Neural cell (in vitro differentiated cells): ENCODE results near the gene ECE1. TPM values are rescaled to one million over a fixed set of nuclear protein-coding genes. Genes with fewer than 3 reads are reported as not detected.

Experiments used
- H2AFZ ChIP-seq: fragments of 200-600, 300-800 bp; sonication (generic), shearing (Covaris generic); 2 replicates; pipeline ENCODE4 v1.6.0; 2014; ENCODE audit warnings: low read depth, mild to moderate bottlenecking, antibody characterized with exemption, low read length, moderate library complexity
- H3F3A ChIP-seq: fragments of 200-600 bp; shearing (Covaris generic); 2 replicates; pipeline ENCODE4 v1.6.1; 2016; ENCODE audit warnings: mild to moderate bottlenecking, moderate library complexity, mixed read lengths, antibody characterized with exemption, low read length; ENCODE audit not compliant: insufficient read depth, poor library complexity, severe bottlenecking
- H3K27ac ChIP-seq: fragments of 200-600, 300-800 bp; sonication (generic), shearing (Covaris generic); 2 replicates; pipeline ENCODE4 v1.5.1; 2014; ENCODE audit warnings: mild to moderate bottlenecking, low read length, moderate library complexity
- H3K27me3 ChIP-seq: fragments of 300-800, 200-600 bp; sonication (generic), shearing (Covaris generic); 2 replicates; pipeline ENCODE4 v1.6.0; 2014; ENCODE audit warnings: mild to moderate bottlenecking, low read depth, low read length, moderate library complexity; ENCODE audit not compliant: insufficient read depth
- H3K36me3 ChIP-seq: fragments of 300-800, 200-600 bp; sonication (generic), shearing (Covaris generic); 2 replicates; pipeline ENCODE4 v1.5.1; 2014; ENCODE audit warnings: mild to moderate bottlenecking, antibody characterized with exemption, low read length, moderate library complexity; ENCODE audit not compliant: insufficient read depth
- H3K4me2 ChIP-seq: fragments of 300-800, 200-600 bp; sonication (generic), shearing (Covaris generic); 2 replicates; pipeline ENCODE4 v1.6.0; 2014; ENCODE audit warnings: mild to moderate bottlenecking, low read length
- H3K4me3 ChIP-seq: fragments of 300-800, 200-600 bp; sonication (generic), shearing (Covaris generic); 2 replicates; pipeline ENCODE4 v1.5.1; 2014; ENCODE audit warnings: mild to moderate bottlenecking, low read length, moderate library complexity
- H3K79me2 ChIP-seq: fragments of 200-600 bp; shearing (Covaris generic); replicated peaks from 2 replicates; pipeline ENCODE4 v1.6.0; 2014; ENCODE audit warnings: mild to moderate bottlenecking, low read length, moderate library complexity; ENCODE audit not compliant: insufficient read depth
- H3K9ac ChIP-seq: fragments of 300-800, 200-600 bp; sonication (generic), shearing (Covaris generic); 2 replicates; pipeline ENCODE4 v1.6.1; 2016; ENCODE audit warnings: mild to moderate bottlenecking, low read length, mixed read lengths
- H3K9me2 ChIP-seq: fragments of 200-600 bp; shearing (Covaris generic); 2 replicates; pipeline ENCODE4 v1.6.1; 2016; ENCODE audit warnings: mild to moderate bottlenecking, low read length, mixed read lengths; ENCODE audit not compliant: insufficient read depth
- H3K9me3 ChIP-seq: fragments of 200-600, 300-800 bp; sonication (generic), shearing (Covaris generic); 2 replicates; pipeline ENCODE4 v1.6.1; 2016; ENCODE audit warnings: mild to moderate bottlenecking, mixed run types, low read length, moderate library complexity, mixed read lengths
- H4K20me1 ChIP-seq: fragments of 200-600 bp; shearing (Covaris generic); 2 replicates; pipeline ENCODE4 v1.6.1; 2016; ENCODE audit warnings: mild to moderate bottlenecking, mixed run types; ENCODE audit not compliant: insufficient read depth
- EP300 ChIP-seq: fragments of 450-650 bp; conservative IDR thresholded peaks from 2 replicates; pipeline ENCODE4 v1.6.1; 2014; ENCODE audit warnings: antibody characterized with exemption, mild to moderate bottlenecking, moderate library complexity; ENCODE audit not compliant: poor library complexity, severe bottlenecking
- EZH2 ChIP-seq: fragments of 200-600, 300-800 bp; shearing (Covaris generic), sonication (generic); IDR thresholded peaks from 2 replicates; pipeline ENCODE4 v1.6.1; 2014; ENCODE audit warnings: antibody characterized with exemption, low read length, borderline replicate concordance, mild to moderate bottlenecking; ENCODE audit not compliant: insufficient read depth, poor library complexity, severe bottlenecking
- MXI1 ChIP-seq: fragments of 450-650 bp; conservative IDR thresholded peaks from 2 replicates; pipeline ENCODE4 v1.6.1; 2014; ENCODE audit warnings: antibody characterized with exemption, mild to moderate bottlenecking; ENCODE audit not compliant: poor library complexity, severe bottlenecking
- POLR2AphosphoS5 ChIP-seq: IDR thresholded peaks from 2 replicates; pipeline ENCODE4 v1.6.1; 2012
- RAD21 ChIP-seq: fragments of 450-650 bp; conservative IDR thresholded peaks from 2 replicates; pipeline ENCODE4 v1.6.1; 2014; ENCODE audit warnings: antibody characterized with exemption, mild to moderate bottlenecking, moderate library complexity
- SMC3 ChIP-seq: fragments of 450-650 bp; conservative IDR thresholded peaks from 2 replicates; pipeline ENCODE4 v1.6.1; 2014; ENCODE audit warnings: antibody characterized with exemption, mild to moderate bottlenecking, moderate library complexity; ENCODE audit not compliant: poor library complexity
- TAF1 ChIP-seq: IDR thresholded peaks from 2 replicates; pipeline ENCODE4 v1.6.1; 2012; ENCODE audit warnings: low read depth
- polyA plus RNA-seq: library from polyadenylated mRNA; depleted of rRNA; stranded (reverse); fragments of >200 nt; gene quantifications from 2 replicates; pipeline ENCODE4 v1.2.3, GENCODE V29; 2014
- TF ChIP-seq, protein P1 (sequence below): IDR thresholded peaks from 2 replicates; pipeline ENCODE4 v1.6.1; 2012; ENCODE audit warnings: borderline replicate concordance
- TF ChIP-seq, protein P2 (sequence below): fragments of 450-650 bp; IDR thresholded peaks from 2 replicates; pipeline ENCODE4 v1.5.1; 2014; ENCODE audit warnings: antibody characterized with exemption, mild to moderate bottlenecking, moderate library complexity; ENCODE audit not compliant: poor library complexity, severe bottlenecking

ECE1 gene
- polyA plus RNA-seq, 1 donor from 2014 or later: 7.8 TPM

DNA sequence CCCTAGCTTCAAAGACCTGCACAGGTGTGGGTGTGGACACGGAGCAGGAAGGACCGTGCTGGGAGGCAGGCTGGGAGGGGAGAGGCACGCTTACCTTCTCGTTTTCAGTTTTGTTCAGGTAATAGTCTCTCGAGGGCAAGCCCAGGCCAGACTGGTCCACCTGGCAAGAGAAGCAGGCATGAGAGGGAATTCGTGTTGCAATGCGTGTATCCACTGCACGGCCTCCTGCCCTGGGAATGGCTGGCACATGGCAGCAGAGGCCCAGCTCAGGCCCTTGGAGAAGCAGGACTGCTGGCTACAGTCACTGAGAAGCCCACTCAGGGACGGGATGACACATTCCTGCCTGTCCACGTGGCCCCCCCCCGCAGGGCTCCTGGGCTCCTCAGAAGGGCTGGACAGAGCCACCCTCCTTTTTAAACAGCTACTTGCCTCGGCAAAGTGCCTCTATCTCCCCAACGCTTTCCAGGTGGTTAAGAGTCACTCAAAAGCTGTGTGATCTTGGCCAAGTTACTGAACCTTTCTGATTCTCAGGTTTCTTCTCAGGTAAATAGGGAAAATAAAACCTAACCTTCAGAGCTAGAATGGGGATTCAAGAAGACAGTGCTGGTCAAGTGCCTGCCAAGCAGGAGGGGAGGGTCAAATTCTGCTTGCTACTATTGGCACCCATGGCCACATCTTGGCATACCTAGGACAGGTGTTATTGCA lies 32.7 kb downstream of the ECE1 start:
- H3K27ac ChIP-seq: no peak overlapping the region
- no peaks in the 10 kb centered on the region for H3K79me2 ChIP-seq
- H4K20me1 ChIP-seq: no peaks in the 10 kb centered on the region
- TF ChIP-seq, protein P1, sequence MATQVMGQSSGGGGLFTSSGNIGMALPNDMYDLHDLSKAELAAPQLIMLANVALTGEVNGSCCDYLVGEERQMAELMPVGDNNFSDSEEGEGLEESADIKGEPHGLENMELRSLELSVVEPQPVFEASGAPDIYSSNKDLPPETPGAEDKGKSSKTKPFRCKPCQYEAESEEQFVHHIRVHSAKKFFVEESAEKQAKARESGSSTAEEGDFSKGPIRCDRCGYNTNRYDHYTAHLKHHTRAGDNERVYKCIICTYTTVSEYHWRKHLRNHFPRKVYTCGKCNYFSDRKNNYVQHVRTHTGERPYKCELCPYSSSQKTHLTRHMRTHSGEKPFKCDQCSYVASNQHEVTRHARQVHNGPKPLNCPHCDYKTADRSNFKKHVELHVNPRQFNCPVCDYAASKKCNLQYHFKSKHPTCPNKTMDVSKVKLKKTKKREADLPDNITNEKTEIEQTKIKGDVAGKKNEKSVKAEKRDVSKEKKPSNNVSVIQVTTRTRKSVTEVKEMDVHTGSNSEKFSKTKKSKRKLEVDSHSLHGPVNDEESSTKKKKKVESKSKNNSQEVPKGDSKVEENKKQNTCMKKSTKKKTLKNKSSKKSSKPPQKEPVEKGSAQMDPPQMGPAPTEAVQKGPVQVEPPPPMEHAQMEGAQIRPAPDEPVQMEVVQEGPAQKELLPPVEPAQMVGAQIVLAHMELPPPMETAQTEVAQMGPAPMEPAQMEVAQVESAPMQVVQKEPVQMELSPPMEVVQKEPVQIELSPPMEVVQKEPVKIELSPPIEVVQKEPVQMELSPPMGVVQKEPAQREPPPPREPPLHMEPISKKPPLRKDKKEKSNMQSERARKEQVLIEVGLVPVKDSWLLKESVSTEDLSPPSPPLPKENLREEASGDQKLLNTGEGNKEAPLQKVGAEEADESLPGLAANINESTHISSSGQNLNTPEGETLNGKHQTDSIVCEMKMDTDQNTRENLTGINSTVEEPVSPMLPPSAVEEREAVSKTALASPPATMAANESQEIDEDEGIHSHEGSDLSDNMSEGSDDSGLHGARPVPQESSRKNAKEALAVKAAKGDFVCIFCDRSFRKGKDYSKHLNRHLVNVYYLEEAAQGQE: no peak
- TF ChIP-seq, protein P2, sequence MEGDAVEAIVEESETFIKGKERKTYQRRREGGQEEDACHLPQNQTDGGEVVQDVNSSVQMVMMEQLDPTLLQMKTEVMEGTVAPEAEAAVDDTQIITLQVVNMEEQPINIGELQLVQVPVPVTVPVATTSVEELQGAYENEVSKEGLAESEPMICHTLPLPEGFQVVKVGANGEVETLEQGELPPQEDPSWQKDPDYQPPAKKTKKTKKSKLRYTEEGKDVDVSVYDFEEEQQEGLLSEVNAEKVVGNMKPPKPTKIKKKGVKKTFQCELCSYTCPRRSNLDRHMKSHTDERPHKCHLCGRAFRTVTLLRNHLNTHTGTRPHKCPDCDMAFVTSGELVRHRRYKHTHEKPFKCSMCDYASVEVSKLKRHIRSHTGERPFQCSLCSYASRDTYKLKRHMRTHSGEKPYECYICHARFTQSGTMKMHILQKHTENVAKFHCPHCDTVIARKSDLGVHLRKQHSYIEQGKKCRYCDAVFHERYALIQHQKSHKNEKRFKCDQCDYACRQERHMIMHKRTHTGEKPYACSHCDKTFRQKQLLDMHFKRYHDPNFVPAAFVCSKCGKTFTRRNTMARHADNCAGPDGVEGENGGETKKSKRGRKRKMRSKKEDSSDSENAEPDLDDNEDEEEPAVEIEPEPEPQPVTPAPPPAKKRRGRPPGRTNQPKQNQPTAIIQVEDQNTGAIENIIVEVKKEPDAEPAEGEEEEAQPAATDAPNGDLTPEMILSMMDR: no peak
- TF ChIP-seq SMC3: no peak
- TF ChIP-seq POLR2AphosphoS5: no peak
- TF ChIP-seq EZH2: no peak
- no peak for TF ChIP-seq EP300
- TF ChIP-seq MXI1: no peak
- no peak for TF ChIP-seq RAD21
- no peak for TF ChIP-seq TAF1
- H3K9me3 ChIP-seq: no peaks in the 10 kb centered on the region
- H2AFZ ChIP-seq: no peak overlapping the region
- no peaks in the 10 kb centered on the region for H3K36me3 ChIP-seq
- H3K4me3 ChIP-seq: no peak overlapping the region
- no peaks in the 10 kb centered on the region for H3F3A ChIP-seq
- H3K4me2 ChIP-seq: no peak overlapping the region
- no peaks in the 10 kb centered on the region for H3K27me3 ChIP-seq
- H3K9me2 ChIP-seq: no peaks in the 10 kb centered on the region
- H3K9ac ChIP-seq: no peak overlapping the region

DNA sequence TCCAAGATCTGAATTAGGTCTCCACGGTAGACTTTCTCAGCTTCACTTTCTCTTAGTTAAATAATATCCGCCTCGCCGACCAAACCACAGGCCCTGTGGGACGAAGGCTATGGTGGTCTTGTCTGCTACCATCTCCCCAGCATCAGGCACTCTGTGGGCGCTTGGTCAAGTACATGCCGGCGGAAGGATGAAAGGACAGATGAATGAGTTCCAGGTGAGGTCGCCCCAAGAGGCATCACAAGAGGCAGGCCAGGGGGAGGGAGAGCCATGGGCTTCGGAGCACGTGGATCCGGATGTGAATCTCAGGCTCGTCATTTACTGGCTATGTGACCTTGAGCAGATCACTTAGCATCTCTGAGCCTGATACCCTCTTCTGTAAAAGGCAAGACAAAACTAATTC lies 33.5 kb downstream of the ECE1 start:
- no peaks in the 10 kb centered on the region for H4K20me1 ChIP-seq
- H2AFZ ChIP-seq: no peak overlapping the region
- H3K9me2 ChIP-seq: no peaks in the 10 kb centered on the region
- no peaks in the 10 kb centered on the region for H3K79me2 ChIP-seq
- H3K4me2 ChIP-seq: no peak overlapping the region
- no peaks in the 10 kb centered on the region for H3K9me3 ChIP-seq
- H3K4me3 ChIP-seq: no peak overlapping the region
- H3K9ac ChIP-seq: no peak overlapping the region
- no peaks in the 10 kb centered on the region for H3K27me3 ChIP-seq
- no peaks in the 10 kb centered on the region for H3F3A ChIP-seq
- no peak overlapping the region for H3K27ac ChIP-seq
- H3K36me3 ChIP-seq: no peaks in the 10 kb centered on the region
- no peak for TF ChIP-seq MXI1
- no peak for TF ChIP-seq EP300
- no peak for TF ChIP-seq POLR2AphosphoS5
- TF ChIP-seq, protein P1: no peak
- TF ChIP-seq TAF1: no peak
- TF ChIP-seq, protein P2: no peak
- TF ChIP-seq SMC3: no peak
- TF ChIP-seq RAD21: no peak
- no peak for TF ChIP-seq EZH2
